Activated naive CD4-positive, alpha-beta T cell treated with anti-CD3 and anti-CD28 coated beads, Interleukin-2, amount 50 U/mL, for 72 hours (primary cell): ENCODE results near the gene CORO2B. TPM values are rescaled to one million over a fixed set of nuclear protein-coding genes. Genes with fewer than 3 reads are reported as not detected.

Experiments used
- ATAC-seq, 2 donors: fragments of 150-1000 bp; cut with Tn5 transposase; 2 replicates each; pipeline ENCODE4 v1.10.0; 2021; ENCODE audit warnings: mild to moderate bottlenecking in 2 of 2, moderate library complexity in 2 of 2
- DNase-seq, 2 donors: peaks; one replicate each; pipeline ENCODE4 v3.0.0; 2021 to 2022; ENCODE audit warnings: low spot score in 2 of 2
- H3K27ac Mint-ChIP-seq, 2 donors: one replicate each; pipeline ENCODE4 v1.8.0; 2022; ENCODE audit warnings: mild to moderate bottlenecking in 2 of 2, mixed read lengths in 2 of 2
- H3K36me3 Mint-ChIP-seq, 2 donors: one replicate each; pipeline ENCODE4 v1.8.0; 2022; ENCODE audit warnings: mixed read lengths in 2 of 2
- H3K9me3 Mint-ChIP-seq, 2 donors: one replicate each; pipeline ENCODE4 v1.8.0; 2022; ENCODE audit warnings: mixed read lengths in 2 of 2
- total RNA-seq, 2 donors: library from RNA; stranded (reverse); gene quantifications; one replicate each; pipeline ENCODE4 v1.2.3, GENCODE V29; 2022

The CORO2B gene
- total RNA-seq, 2 donors from 2014 or later = 0.07 TPM; not detected in 1

DNA sequence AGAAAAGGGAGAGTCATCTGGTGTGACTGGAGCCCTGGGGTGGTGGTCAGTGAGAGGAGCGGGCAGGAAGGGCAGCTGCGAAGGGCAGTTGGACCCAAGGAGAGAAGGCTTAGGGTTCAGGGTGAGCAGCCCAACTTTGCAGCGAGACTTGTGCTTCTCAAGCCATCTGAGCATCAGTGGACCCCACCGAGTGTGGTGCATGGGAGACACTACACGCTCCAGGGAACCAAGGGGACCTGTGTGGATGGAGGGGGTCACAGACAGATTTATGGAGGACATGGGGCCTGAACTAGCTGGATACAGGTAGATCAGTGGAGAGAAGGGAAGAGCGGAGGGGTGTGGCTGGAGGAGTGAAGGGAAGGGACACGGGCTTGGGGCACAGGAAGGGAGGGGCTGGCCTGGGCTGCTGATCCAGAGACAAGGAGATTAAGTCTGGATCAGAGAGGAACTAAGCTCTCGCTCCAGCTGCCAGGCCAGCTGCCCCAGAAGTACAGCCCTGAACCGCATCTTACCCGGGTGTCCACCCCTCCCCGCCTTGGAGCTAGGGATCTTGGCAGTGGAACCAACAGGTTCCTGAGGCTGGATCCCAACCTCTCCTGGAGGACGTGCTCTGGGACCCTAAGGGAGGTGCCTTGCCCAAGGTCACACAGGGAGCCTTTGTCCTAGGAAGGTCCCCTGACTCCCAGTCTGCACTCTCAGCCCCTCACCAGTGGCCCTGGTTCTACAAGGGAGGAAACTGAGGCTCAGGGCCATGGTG, 120.5 kb downstream of the CORO2B start:
- Mint-ChIP-seq H3K36me3 (no peaks in the 10 kb centered on the region), H3K9me3 (no peaks in the 10 kb centered on the region), H3K27ac (no peak overlapping the region)
- DNase-seq (no peak), ATAC-seq (no peak)

GRCh38 chr15:68699881-68700454, 121.2 kb downstream of the CORO2B start:
- DNase-seq (no peak), ATAC-seq (no peak)
- no peaks in the 10 kb centered on the region for H3K36me3 Mint-ChIP-seq
- H3K27ac Mint-ChIP-seq = no peak overlapping the region
- no peaks in the 10 kb centered on the region for H3K9me3 Mint-ChIP-seq

- ATAC-seq (no peak), DNase-seq (no peak)
- H3K27ac Mint-ChIP-seq = no peak overlapping the region
- H3K9me3 Mint-ChIP-seq = no peaks in the 10 kb centered on the region
- no peaks in the 10 kb centered on the region for H3K36me3 Mint-ChIP-seq
These were observed 121.8 kb downstream of the CORO2B start for GRCh38 chr15:68700455-68701123.

DNA sequence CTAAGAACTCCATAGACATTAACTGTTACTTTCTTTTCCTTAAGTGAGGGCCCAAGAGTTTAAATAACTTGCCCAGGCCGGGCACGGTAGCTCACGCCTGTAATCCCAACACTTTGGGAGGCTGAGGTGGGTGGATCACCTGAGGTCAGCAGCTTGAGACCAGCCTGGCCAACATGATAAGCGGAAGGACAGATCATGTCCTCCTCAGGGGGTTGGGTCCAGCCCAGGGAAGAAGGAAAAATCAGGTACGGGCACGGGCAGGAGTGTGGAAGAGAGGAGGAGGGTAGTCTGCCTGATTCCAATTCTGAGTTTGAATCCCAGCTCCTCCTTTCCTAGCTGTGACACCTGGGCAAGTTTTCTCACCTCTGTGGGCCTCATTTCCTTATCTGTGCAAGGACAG, 123.1 kb downstream of the CORO2B start:
- DNase-seq (no peak), ATAC-seq (no peak)
- Mint-ChIP-seq H3K27ac (no peak overlapping the region), H3K9me3 (no peaks in the 10 kb centered on the region), H3K36me3 (no peaks in the 10 kb centered on the region)

- no peaks in the 10 kb centered on the region for H3K9me3 Mint-ChIP-seq
- DNase-seq = no peak
- no peak overlapping the region for H3K27ac Mint-ChIP-seq
- no peak for ATAC-seq
- no peaks in the 10 kb centered on the region for H3K36me3 Mint-ChIP-seq
These were observed 125.8 kb downstream of the CORO2B start for GRCh38 chr15:68704496-68705021.

GRCh38 chr15:68706256-68706655, 127.5 kb downstream of the CORO2B start:
- DNase-seq = no peak
- H3K9me3 Mint-ChIP-seq = no peaks in the 10 kb centered on the region
- H3K36me3 Mint-ChIP-seq = no peaks in the 10 kb centered on the region
- no peak for ATAC-seq
- peak overlapping the region in 1 of 2 donors; percentile 52 for H3K27ac Mint-ChIP-seq

DNA sequence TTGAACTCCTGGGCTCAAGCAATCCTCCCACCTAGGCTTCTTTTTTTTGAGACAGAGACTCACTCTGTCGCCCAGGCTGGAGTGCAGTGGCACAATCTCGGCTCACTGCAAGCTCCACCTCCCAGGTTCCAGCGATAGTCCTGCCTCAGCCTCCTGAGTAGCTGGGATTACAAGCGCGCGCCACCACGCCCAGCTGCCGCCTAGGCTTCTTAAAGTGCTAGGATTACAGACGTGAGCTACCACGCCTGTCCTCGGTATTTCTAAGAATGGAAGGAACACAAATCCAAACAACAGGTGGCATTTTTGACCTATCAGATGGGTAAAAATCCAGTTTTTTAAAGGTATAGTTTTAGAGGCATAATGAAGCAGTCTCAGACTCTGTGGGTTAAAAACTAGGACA, 128.1 kb downstream of the CORO2B start:
- Mint-ChIP-seq H3K27ac (no peak overlapping the region), H3K9me3 (no peaks in the 10 kb centered on the region), H3K36me3 (no peaks in the 10 kb centered on the region)
- no peak for ATAC-seq
- DNase-seq = no peak

DNA sequence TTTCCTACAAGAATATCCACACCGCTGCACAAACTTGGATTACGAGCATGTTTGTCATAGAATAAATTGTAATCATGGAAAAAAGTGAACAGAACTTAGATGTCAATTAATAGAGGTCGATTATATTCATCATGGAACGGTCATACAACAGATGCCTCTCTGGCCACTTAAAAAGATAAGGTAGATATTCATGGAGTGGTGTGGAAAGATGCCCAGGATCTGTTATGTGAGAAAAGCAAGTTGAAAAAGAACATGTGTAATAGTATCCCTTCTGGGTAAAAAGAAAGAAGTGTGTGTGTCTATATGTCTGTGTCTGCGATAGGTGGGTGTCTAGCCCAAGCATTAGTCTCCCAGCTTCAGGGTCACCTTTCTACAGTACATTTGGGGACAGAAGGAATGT, 128.6 kb downstream of the CORO2B start:
- H3K36me3 Mint-ChIP-seq = no peaks in the 10 kb centered on the region
- DNase-seq = no peak

GRCh38 chr15:68709876-68710275, 131.1 kb downstream of the CORO2B start:
- no peaks in the 10 kb centered on the region for H3K9me3 Mint-ChIP-seq
- DNase-seq (no peak), ATAC-seq (no peak)
- peak overlapping the region in 1 of 2 donors; percentile 92 for H3K27ac Mint-ChIP-seq
- no peaks in the 10 kb centered on the region for H3K36me3 Mint-ChIP-seq

More for the DNA sequence above, 128.6 kb downstream of the CORO2B start:
- no peak overlapping the region for H3K27ac Mint-ChIP-seq
- no peaks in the 10 kb centered on the region for H3K9me3 Mint-ChIP-seq
- no peak for ATAC-seq

GRCh38 chr15:68710536-68710935, 131.7 kb downstream of the CORO2B start:
- ATAC-seq (no peak), DNase-seq (no peak)
- Mint-ChIP-seq H3K27ac (no peak overlapping the region), H3K9me3 (no peaks in the 10 kb centered on the region), H3K36me3 (no peaks in the 10 kb centered on the region)

GRCh38 chr15:68711406-68711805, 132.6 kb downstream of the CORO2B start:
- H3K9me3 Mint-ChIP-seq = no peaks in the 10 kb centered on the region
- no peak for DNase-seq
- no peaks in the 10 kb centered on the region for H3K36me3 Mint-ChIP-seq
- no peak for ATAC-seq
- no peak overlapping the region for H3K27ac Mint-ChIP-seq

GRCh38 chr15:68712886-68713285, 134.1 kb downstream of the CORO2B start:
- Mint-ChIP-seq H3K36me3 (no peaks in the 10 kb centered on the region), H3K27ac (no peak overlapping the region), H3K9me3 (no peaks in the 10 kb centered on the region)
- ATAC-seq (no peak), DNase-seq (no peak)

GRCh38 chr15:68713874-68714273, 135.1 kb downstream of the CORO2B start:
- no peak for ATAC-seq
- no peak for DNase-seq
- no peaks in the 10 kb centered on the region for H3K36me3 Mint-ChIP-seq
- no peak overlapping the region for H3K27ac Mint-ChIP-seq
- no peaks in the 10 kb centered on the region for H3K9me3 Mint-ChIP-seq

DNA sequence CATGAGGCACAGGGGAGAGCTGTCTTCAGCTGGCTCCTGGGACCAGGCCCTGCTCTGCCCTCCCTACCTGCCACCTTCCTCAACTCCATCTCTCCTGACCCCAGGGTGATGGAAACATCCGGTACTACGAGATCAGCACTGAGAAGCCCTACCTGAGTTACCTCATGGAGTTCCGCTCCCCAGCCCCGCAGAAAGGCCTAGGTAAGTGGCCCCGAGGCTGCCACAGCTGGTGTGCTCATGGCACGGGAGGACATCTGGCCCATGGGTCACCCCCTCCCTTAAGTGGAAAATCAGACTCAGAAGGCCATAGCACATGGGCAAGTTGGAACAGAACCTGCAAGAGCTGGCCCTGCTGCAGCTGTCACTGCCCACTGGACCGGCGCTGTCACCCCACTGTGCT, 136.3 kb downstream of the CORO2B start:
- DNase-seq (no peak), ATAC-seq (no peak)

GRCh38 chr15:68717951-68718350, 139.2 kb downstream of the CORO2B start:
- no peaks in the 10 kb centered on the region for H3K36me3 Mint-ChIP-seq
- no peak for ATAC-seq

More for the DNA sequence above, 136.3 kb downstream of the CORO2B start:
- H3K36me3 Mint-ChIP-seq = no peaks in the 10 kb centered on the region
- no peak overlapping the region for H3K27ac Mint-ChIP-seq
- no peaks in the 10 kb centered on the region for H3K9me3 Mint-ChIP-seq

DNA sequence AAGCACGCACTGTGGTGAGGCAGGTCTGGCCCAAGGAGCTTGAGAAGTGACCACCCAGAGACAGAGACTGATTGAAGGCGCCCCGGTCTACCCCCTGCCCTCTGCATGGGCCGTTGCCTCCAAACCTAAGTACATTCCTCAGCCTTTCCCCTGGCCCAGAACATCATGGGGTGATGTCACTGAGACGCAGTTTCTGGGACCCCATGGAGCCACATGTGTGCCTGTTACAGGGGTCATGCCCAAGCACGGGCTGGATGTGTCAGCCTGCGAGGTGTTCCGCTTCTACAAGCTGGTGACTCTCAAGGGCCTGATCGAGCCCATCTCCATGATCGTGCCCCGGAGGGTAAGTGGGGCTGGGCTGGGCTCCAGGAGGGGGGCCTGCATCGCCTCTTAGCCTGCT, 139.7 kb downstream of the CORO2B start:
- H3K9me3 Mint-ChIP-seq = no peaks in the 10 kb centered on the region
- H3K27ac Mint-ChIP-seq = no peak overlapping the region
- ATAC-seq = no peak
- no peak for DNase-seq
- H3K36me3 Mint-ChIP-seq = no peaks in the 10 kb centered on the region

More at GRCh38 chr15:68717951-68718350, 139.2 kb downstream of the CORO2B start:
- no peak overlapping the region for H3K27ac Mint-ChIP-seq
- no peak for DNase-seq
- no peaks in the 10 kb centered on the region for H3K9me3 Mint-ChIP-seq

DNA sequence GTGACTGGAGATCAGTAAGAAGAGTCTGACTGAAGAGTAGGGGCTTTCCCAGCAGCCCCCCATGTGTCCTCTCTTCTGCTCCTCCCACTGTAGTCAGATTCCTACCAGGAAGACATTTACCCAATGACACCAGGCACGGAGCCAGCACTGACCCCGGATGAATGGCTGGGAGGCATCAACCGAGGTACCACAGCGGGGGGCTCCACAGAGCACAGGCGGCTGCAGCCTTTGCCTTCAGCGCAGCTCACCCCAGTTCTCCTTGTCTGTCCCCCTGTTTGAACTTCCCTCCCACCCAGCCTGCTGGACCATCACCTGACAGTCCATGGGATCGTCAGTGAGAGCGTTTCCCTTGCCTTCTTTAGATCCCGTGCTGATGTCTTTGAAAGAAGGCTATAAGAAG, 140.3 kb downstream of the CORO2B start:
- H3K9me3 Mint-ChIP-seq = no peaks in the 10 kb centered on the region
- DNase-seq = no peak
- H3K36me3 Mint-ChIP-seq = no peaks in the 10 kb centered on the region
- no peak overlapping the region for H3K27ac Mint-ChIP-seq
- no peak for ATAC-seq
